ENCODE measurements around the gene PARP2. TPM values are rescaled to one million over a fixed set of nuclear protein-coding genes. Genes with fewer than 3 reads are reported as not detected.
"Not testable (repeated sequence)": the region's sequence is repeated elsewhere in the genome, so short reads cannot be mapped to it uniquely, and the experiment has no call there.

The PARP2 gene
- polyA plus RNA-seq, 1 donor from 2014 or later = 78.7 TPM

GRCh38 chr14:20334017-20334416, 9.4 kb upstream of the PARP2 start:
- no peak overlapping the region for H2AFZ ChIP-seq (ENCODE audit: low read depth, low read length)
- no peak overlapping the region for H3K4me3 ChIP-seq (ENCODE audit: low read length)
- no peaks in the 10 kb centered on the region for H3K36me3 ChIP-seq (ENCODE audit: insufficient read depth, low read length)
- H3K4me2 ChIP-seq (ENCODE audit: low read length) = no peak overlapping the region
- H3K27ac ChIP-seq (ENCODE audit: low read length) = no peak overlapping the region
- no peak overlapping the region for H3K9ac ChIP-seq (ENCODE audit: low read length)
- H3K79me2 ChIP-seq (replicated peaks; ENCODE audit: insufficient read depth, low read length) = peaks cover 23% of the 10 kb centered on the region
- no peaks in the 10 kb centered on the region for H4K20me1 ChIP-seq (ENCODE audit: insufficient read depth)
- TF ChIP-seq EP300 (conservative IDR thresholded peaks at IDR 0.05; ENCODE audit: poor library complexity, severe bottlenecking) = no peak
- no peak for TF ChIP-seq RAD21 (conservative IDR thresholded peaks at IDR 0.05)
- no peak for TF ChIP-seq EZH2 (IDR thresholded peaks at IDR 0.05; ENCODE audit: borderline replicate concordance, insufficient read depth, low read length, poor library complexity, severe bottlenecking)
- no peak for TF ChIP-seq TAF1 (IDR thresholded peaks at IDR 0.05; ENCODE audit: low read depth)
- no peak for TF ChIP-seq POLR2AphosphoS5 (IDR thresholded peaks at IDR 0.05)
- no peak for TF ChIP-seq CTCF (IDR thresholded peaks at IDR 0.05; ENCODE audit: poor library complexity, severe bottlenecking)
- no peak for TF ChIP-seq SMC3 (conservative IDR thresholded peaks at IDR 0.05; ENCODE audit: poor library complexity)
- TF ChIP-seq MXI1 (conservative IDR thresholded peaks at IDR 0.05; ENCODE audit: poor library complexity, severe bottlenecking) = no peak
- no peak for TF ChIP-seq REST (IDR thresholded peaks at IDR 0.05; ENCODE audit: borderline replicate concordance)
- peaks cover 10% of the 10 kb centered on the region for H3F3A ChIP-seq (ENCODE audit: insufficient read depth, low read length, poor library complexity, severe bottlenecking)
- H3K27me3 ChIP-seq (ENCODE audit: insufficient read depth, low read depth, low read length) = no peaks in the 10 kb centered on the region
- no peaks in the 10 kb centered on the region for H3K9me3 ChIP-seq (ENCODE audit: low read length)
- H3K9me2 ChIP-seq (ENCODE audit: insufficient read depth, low read length) = no peaks in the 10 kb centered on the region

- not testable (repeated sequence) for H3K36me3 ChIP-seq (ENCODE audit: insufficient read depth, low read length); H3K9me3 ChIP-seq (ENCODE audit: low read length); H3K4me2 ChIP-seq (ENCODE audit: low read length); H3K9ac ChIP-seq (ENCODE audit: low read length); H3K27me3 ChIP-seq (ENCODE audit: insufficient read depth, low read depth, low read length); H3K27ac ChIP-seq (ENCODE audit: low read length); H4K20me1 ChIP-seq (ENCODE audit: insufficient read depth); H3K4me3 ChIP-seq (ENCODE audit: low read length); H3K9me2 ChIP-seq (ENCODE audit: insufficient read depth, low read length); H3K79me2 ChIP-seq (replicated peaks; ENCODE audit: insufficient read depth, low read length); H2AFZ ChIP-seq (ENCODE audit: low read depth, low read length); H3F3A ChIP-seq (ENCODE audit: insufficient read depth, low read length, poor library complexity, severe bottlenecking)
Observed at GRCh38 chr14:20341032-20341431, 2.4 kb upstream of the PARP2 start.

- no peak overlapping the region for H2AFZ ChIP-seq (ENCODE audit: low read depth, low read length)
- H3K36me3 ChIP-seq (ENCODE audit: insufficient read depth, low read length) = no peaks in the 10 kb centered on the region
- no peaks in the 10 kb centered on the region for H3F3A ChIP-seq (ENCODE audit: insufficient read depth, low read length, poor library complexity, severe bottlenecking)
- H3K4me2 ChIP-seq (ENCODE audit: low read length) = peak overlapping the region; percentile 86
- H3K9me2 ChIP-seq (ENCODE audit: insufficient read depth, low read length) = no peaks in the 10 kb centered on the region
- peak overlapping the region; percentile 72 for H3K9ac ChIP-seq (ENCODE audit: low read length)
- no peaks in the 10 kb centered on the region for H3K27me3 ChIP-seq (ENCODE audit: insufficient read depth, low read depth, low read length)
- H3K4me3 ChIP-seq (ENCODE audit: low read length) = peak overlapping the region; percentile 75
- TF ChIP-seq EP300 (conservative IDR thresholded peaks at IDR 0.05; ENCODE audit: poor library complexity, severe bottlenecking) = no peak
- no peaks in the 10 kb centered on the region for H4K20me1 ChIP-seq (ENCODE audit: insufficient read depth)
- H3K27ac ChIP-seq (ENCODE audit: low read length) = peak overlapping the region; percentile 87
- peaks cover 8% of the 10 kb centered on the region for H3K79me2 ChIP-seq (replicated peaks; ENCODE audit: insufficient read depth, low read length)
- no peaks in the 10 kb centered on the region for H3K9me3 ChIP-seq (ENCODE audit: low read length)
Observed at GRCh38 chr14:20341646-20342045, 1.8 kb upstream of the PARP2 start.
